K562 (cell line): ENCODE data around the gene C1orf116. TPM values are rescaled to one million over a fixed set of nuclear protein-coding genes. Genes with fewer than 3 reads are reported as not detected.
A peak's percentile ranks its signal among the peaks of the same experiment; 100 is the strongest.

ENCODE experiments used
- ATAC-seq: fragments of 200-7000 bp; cut with Tn5 transposase; 3 replicates; pipeline ENCODE4 v1.9.1; 2020; ENCODE audit warnings: moderate library complexity
- BruUV-seq: library from RNA; stranded (reverse); fragments of 400-500 nt; replicated peaks from 2 replicates; lab custom pipeline; 2021; lab: Mats Ljungman, UMichigan
- CTCF ChIA-PET: fragments of 300-600 bp; formaldehyde crosslinking; extraction: SDS; loops from one replicate; lab custom pipeline; 2021; ENCODE audit warnings: low intra/inter-chr PET ratio; lab: Yijun Ruan, JAX
- POLR2A ChIA-PET: fragments of 300-600, 350-650 bp; sonication (Branson Sonifier 250); formaldehyde crosslinking; extraction: SDS; loops from one replicate; lab custom pipeline; 2021; ENCODE audit warnings: antibody characterized with exemption, inconsistent platforms; lab: Yijun Ruan, JAX
- DNase-seq, 4 experiments: peaks; one replicate each; pipeline versions ENCODE4 v3.0.0 to v3.0.0-alpha.2; 2011 to 2018; ENCODE audit warnings: low spot score in 3 of 4, mixed read lengths in 3 of 4; ENCODE audit errors: extremely low read depth in 1 of 4
- FAIRE-seq: peaks from 2 replicates; lab custom pipeline; 2011; peaks lifted over from hg19 to GRCh38; lab: Jason Lieb, UNC
- H2AFZ ChIP-seq: 2 replicates; pipeline ENCODE4 v1.6.0; 2011; ENCODE audit warnings: low read depth, low read length, control low read depth, inconsistent platforms
- H3K27ac ChIP-seq: fragments of 200-600 bp; 3 replicates; pipeline ENCODE4 v1.8.0; 2011; ENCODE audit warnings: low read depth, mild to moderate bottlenecking, control low read depth, inconsistent platforms, low read length, moderate library complexity, mixed read lengths; ENCODE audit errors: extremely low read depth
- H3K27me3 ChIP-seq, 2 experiments: fragments of 300-600 bp in 1 of 2; 2 replicates in 1 of 2; 3 replicates in 1 of 2; pipeline versions ENCODE4 v1.6.0 to v1.8.0; 2011; ENCODE audit warnings: inconsistent platforms in 2 of 2, low read length in 2 of 2, mild to moderate bottlenecking in 1 of 2, mixed read lengths in 1 of 2, moderate library complexity in 1 of 2; ENCODE audit not compliant: control insufficient read depth in 2 of 2, insufficient read depth in 2 of 2
- H3K36me3 ChIP-seq: fragments of 300-600 bp; 3 replicates; pipeline ENCODE4 v1.8.0; 2011; ENCODE audit warnings: mild to moderate bottlenecking, low read length, inconsistent platforms; ENCODE audit not compliant: control insufficient read depth, insufficient read depth
- H3K4me1 ChIP-seq, 2 experiments: fragments of 200-600 bp in 1 of 2; replicated peaks in 1 of 2; 2 replicates in 1 of 2; 3 replicates in 1 of 2; pipeline versions ENCODE4 v1.5.1 to v1.8.0; 2011; ENCODE audit warnings: inconsistent platforms in 2 of 2, low read length in 2 of 2, mild to moderate bottlenecking in 1 of 2, mixed read lengths in 1 of 2, moderate library complexity in 1 of 2; ENCODE audit not compliant: control insufficient read depth in 2 of 2, insufficient read depth in 2 of 2
- H3K4me2 ChIP-seq: 2 replicates; pipeline ENCODE4 v1.6.1; 2011; ENCODE audit warnings: low read length, control low read depth, inconsistent platforms, mixed read lengths; ENCODE audit not compliant: insufficient read depth
- H3K4me3 ChIP-seq: fragments of 200-600 bp; sonication (generic), shearing (Covaris generic); 2 replicates; pipeline ENCODE4 v1.5.1; 2016; ENCODE audit warnings: control low read depth, inconsistent platforms
- H3K79me2 ChIP-seq: fragments of 200-600 bp; 3 replicates; pipeline ENCODE4 v1.8.0; 2011; ENCODE audit warnings: low read length, inconsistent platforms; ENCODE audit not compliant: control insufficient read depth, insufficient read depth
- H3K9ac ChIP-seq, 2 experiments: 2 replicates each; pipeline versions ENCODE4 v1.6.0 to v1.6.1; 2011; ENCODE audit warnings: low read depth in 2 of 2, low read length in 2 of 2, control low read depth in 1 of 2, inconsistent platforms in 1 of 2, mild to moderate bottlenecking in 1 of 2, mixed read lengths in 1 of 2; ENCODE audit not compliant: insufficient read depth in 1 of 2
- H3K9me1 ChIP-seq: one replicate; pipeline ENCODE4 v1.6.0; 2011; ENCODE audit warnings: inconsistent platforms, mild to moderate bottlenecking, low read length, moderate library complexity; ENCODE audit not compliant: control insufficient read depth, insufficient read depth
- H3K9me3 ChIP-seq: replicated peaks from 2 replicates; pipeline ENCODE4 v1.5.1; 2011; ENCODE audit warnings: low read depth, low read length, inconsistent platforms; ENCODE audit not compliant: control insufficient read depth, insufficient read depth
- H4K20me1 ChIP-seq: replicated peaks from 2 replicates; pipeline ENCODE4 v1.6.1; 2011; ENCODE audit warnings: low read length, inconsistent platforms, mixed read lengths; ENCODE audit not compliant: control insufficient read depth, insufficient read depth
- CTCF ChIP-seq, 3 experiments: IDR thresholded peaks in 2 of 3; conservative IDR thresholded peaks in 1 of 3; 2 replicates each; pipeline ENCODE4 v1.5.1; 2011 to 2012; ENCODE audit warnings: low read length in 3 of 3, mild to moderate bottlenecking in 3 of 3, control low read depth in 2 of 3, improper control_type of control experiment in 1 of 3, inconsistent platforms in 1 of 3, low read depth in 1 of 3, mixed read lengths in 1 of 3, moderate library complexity in 1 of 3; ENCODE audit not compliant: insufficient read depth in 2 of 3
- MYNN ChIP-seq, 2 experiments: sonication (generic); formaldehyde crosslinking in 1 of 2; IDR thresholded peaks; 2 replicates each; pipeline versions ENCODE4 v1.5.0 to v1.6.1; 2016 to 2020; ENCODE audit warnings: antibody characterized with exemption in 1 of 2, missing genetic modification reagents in 1 of 2
- WGBS: fragments of 100-300 bp; shearing (Covaris generic); methylation state at CpG from one replicate; pipeline ENCODE4 v1.1.6; 2016; ENCODE audit warnings: low coverage, mixed read lengths; ENCODE audit not compliant: insufficient coverage; ENCODE audit errors: missing lambda C conversion rate; 5-methylcytosine and 5-hydroxymethylcytosine counted together
- in situ Hi-C: fragments of 300-500 bp; cut with MboI; formaldehyde crosslinking; loops from 4 replicates; pipeline ENCODE4 v1.15.0; 2018; ENCODE audit warnings: inconsistent platforms, mixed read lengths
- intact Hi-C: fragments of 100-400 bp; cut with micrococcal nuclease; formaldehyde crosslinking; loops from 2 replicates; pipeline ENCODE4 v1.14.2; 2022
- polyA plus RNA-seq, 8 experiments: library from polyadenylated mRNA; depleted of rRNA in 4 of 8; stranded (reverse) in 5 of 8; unstranded in 3 of 8; fragments of >200 nt; fragmentation: Nextera tagmentation in 2 of 8; fragmentation: Illumina TruSeq in 1 of 8; extraction: Ambion mirVana in 2 of 8; extraction: Trizol in 1 of 8; gene quantifications; 2 replicates each; pipeline versions ENCODE4 v1.2.1 to v1.2.3, GENCODE V29; 2011 to 2014; ENCODE audit warnings: inconsistent platforms in 1 of 8, missing spikeins in 1 of 8
- total RNA-seq, 7 experiments: library from RNA; depleted of rRNA in 6 of 7; stranded (reverse); fragments of >200 nt in 6 of 7; fragmentation: Illumina TruSeq in 2 of 7; extraction: Trizol in 2 of 7; gene quantifications; 2 replicates each; pipeline versions ENCODE4 v1.2.1 to v1.2.3, GENCODE V29; 2011 to 2021; ENCODE audit warnings: low replicate concordance in 1 of 7

Gene C1orf116
- total and polyA plus RNA-seq, 9 of the 15 experiments (the other 6 are each of a cell fraction or from before 2014, with no cell fraction given): 0.62 to 3.0 (median 0.95) TPM

DNA sequence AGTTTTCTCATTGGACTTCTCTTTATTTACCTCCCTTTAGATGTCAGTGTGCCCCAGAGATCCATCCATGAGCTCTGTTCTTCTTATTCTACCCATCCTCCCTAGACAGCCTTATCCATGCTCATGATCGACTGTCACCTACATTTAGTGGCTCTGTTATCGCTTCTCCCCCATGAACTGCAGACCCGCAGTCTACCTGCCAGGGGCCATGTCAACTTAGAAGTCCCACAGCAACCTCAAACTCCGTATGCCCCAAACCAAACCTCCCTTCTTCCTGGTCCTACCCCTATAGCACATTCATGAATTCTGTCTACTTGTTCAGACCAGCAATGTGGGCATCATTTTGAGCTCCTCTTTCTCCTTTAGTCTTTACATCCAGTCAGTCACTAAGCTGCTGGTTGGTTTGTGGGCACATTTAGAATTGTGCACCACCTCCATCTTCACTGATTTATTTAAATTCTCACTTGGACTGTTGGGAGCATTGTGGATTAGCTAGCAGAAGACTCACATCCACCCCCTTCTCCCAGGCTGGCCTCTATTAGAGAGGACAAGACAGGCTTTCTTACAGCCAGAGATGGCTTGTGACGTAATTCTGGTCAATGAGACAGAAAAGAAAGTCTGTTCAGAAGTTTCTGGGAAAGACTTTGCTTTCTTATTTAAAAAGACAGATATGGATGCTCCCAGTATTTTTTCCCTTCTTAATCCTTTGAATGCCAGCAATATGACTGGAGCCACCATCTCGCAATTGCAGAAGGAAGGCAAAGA is 19.1 kb downstream of the C1orf116 start:
- peak overlapping the region; percentile 46 for H2AFZ ChIP-seq
- intact Hi-C loops: no loop called here
- CTCF ChIA-PET: no interaction called here
- TF ChIP-seq MYNN (IDR thresholded peaks at IDR 0.05) (peak; percentile 96), MYNN (CRISPR knock-in tag; IDR thresholded peaks at IDR 0.05) (no peak), CTCF (IDR thresholded peaks at IDR 0.05 in 2 of 3, conservative IDR thresholded peaks at IDR 0.05 in 1 of 3; ENCODE audit: insufficient read depth in 2 of 3, low read depth in 1 of 3, low read length in 3 of 3) (no peak)
- TF ChIP-seq, all 486 proteins: peak for 1
- no peak for DNase-seq
- Histone ChIP-seq H3K36me3 (no peaks in the 10 kb centered on the region), H3K9me1 (peaks cover 5% of the 10 kb centered on the region), H3K27me3 (no peaks in the 10 kb centered on the region), H3K4me3 (no peak overlapping the region), H3K9me3 (peaks cover 3% of the 10 kb centered on the region; the same call in 1 of the 2 replicates), H4K20me1 (no peaks in the 10 kb centered on the region), H3K27ac (no peak overlapping the region), H3K4me1 (peaks cover 16 to 46% of the 10 kb centered on the region in 2 experiments), H3K9ac (no peak overlapping the region), H3K79me2 (no peaks in the 10 kb centered on the region), H3K4me2 (no peak overlapping the region)
- no peak for FAIRE-seq
- POLR2A ChIA-PET: interaction anchor here (1.0 to 6.5 kb wide), 3 partner anchors 8 to 23 kb away, joined by 4 to 38 read pairs (median 18); no protein-coding TSS in a partner anchor
- WGBS: 38% methylated on average over 6 of the region's 6 CpGs
- BruUV-seq: no TSS peak
- in situ Hi-C loops: no loop called here
- no peak for ATAC-seq
